Activated CD8-positive, alpha-beta memory T cell treated with anti-CD3 and anti-CD28 coated beads, Interleukin-2, amount 50 U/mL, for 24 hours (primary cell): ENCODE measurements around the gene MCC.
"Not testable (repeated sequence)": the region's sequence is repeated elsewhere in the genome, so short reads cannot be mapped to it uniquely, and the experiment has no call there.

Experiments
- DNase-seq: peaks from one replicate; pipeline ENCODE4 v3.0.0-alpha.2; 2020; ENCODE audit errors: extremely low read depth

The MCC gene

GRCh38 chr5:113425909-113426308, 62.3 kb downstream of the MCC start:
- no peak for DNase-seq

DNA sequence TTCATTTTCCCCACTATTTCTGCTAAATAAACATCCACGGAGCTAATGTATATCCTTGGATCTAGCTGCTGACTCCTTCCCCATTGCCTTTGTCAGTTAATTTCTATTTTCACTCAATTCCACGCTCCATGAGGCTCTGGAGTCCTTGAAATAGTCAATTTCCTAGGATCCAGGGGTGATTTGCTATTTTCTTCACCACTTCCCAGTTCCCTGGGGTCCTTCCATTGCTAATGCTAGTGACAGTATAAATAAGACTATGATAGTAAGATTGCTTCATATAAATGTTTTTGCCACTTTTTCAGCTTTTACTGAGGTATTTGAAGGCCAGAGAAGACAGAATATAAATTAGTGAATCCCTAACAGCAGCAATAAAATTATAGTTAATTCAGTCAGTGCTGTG, 66.6 kb downstream of the MCC start:
- no peak for DNase-seq

- no peak for DNase-seq
These were observed 82.7 kb downstream of the MCC start for GRCh38 chr5:113405530-113405929.

- no peak for DNase-seq
These were observed 84.0 kb downstream of the MCC start for GRCh38 chr5:113404269-113404668.

GRCh38 chr5:113397986-113398385, 90.3 kb downstream of the MCC start:
- DNase-seq, result not testable (repeated sequence)

DNA sequence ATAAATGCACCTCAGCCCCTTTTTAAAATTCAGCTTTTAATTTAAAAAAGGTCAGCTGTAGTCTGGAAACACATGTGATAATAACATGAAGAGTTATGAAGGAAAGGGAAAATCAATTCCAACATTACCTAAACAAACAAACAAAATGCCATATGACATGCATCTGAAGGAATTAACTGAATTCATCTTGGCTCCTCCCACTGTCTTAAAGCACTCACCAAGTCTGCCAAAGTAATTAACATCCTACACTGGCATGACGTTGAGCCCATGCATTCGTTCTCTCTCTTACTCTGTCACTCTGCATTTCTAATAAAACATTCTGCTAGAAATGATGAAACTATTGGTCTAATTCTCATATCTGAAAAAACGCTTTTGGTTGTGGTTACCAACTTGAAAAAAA, 91.2 kb downstream of the MCC start:
- no peak for DNase-seq

GRCh38 chr5:113394658-113395057, 93.6 kb downstream of the MCC start:
- no peak for DNase-seq

DNA sequence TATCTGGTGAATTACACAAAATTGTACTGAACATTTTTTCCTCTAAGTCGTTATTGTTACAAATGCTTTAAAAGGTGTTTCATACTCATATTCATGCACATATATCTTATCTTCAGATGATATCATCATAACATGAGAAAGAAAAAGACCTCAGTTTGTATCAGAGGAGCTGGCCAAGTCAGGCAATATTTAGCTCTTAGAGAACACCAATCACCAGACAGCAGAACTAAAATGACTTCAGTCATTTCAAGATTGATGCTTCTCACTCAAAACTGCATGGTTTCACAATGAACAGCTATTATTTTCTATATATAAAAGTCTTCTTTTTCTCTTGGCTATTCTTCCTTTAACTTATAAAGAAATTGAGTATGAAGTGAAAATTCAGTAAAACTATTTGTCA, 98.0 kb downstream of the MCC start:
- DNase-seq, result no peak

DNA sequence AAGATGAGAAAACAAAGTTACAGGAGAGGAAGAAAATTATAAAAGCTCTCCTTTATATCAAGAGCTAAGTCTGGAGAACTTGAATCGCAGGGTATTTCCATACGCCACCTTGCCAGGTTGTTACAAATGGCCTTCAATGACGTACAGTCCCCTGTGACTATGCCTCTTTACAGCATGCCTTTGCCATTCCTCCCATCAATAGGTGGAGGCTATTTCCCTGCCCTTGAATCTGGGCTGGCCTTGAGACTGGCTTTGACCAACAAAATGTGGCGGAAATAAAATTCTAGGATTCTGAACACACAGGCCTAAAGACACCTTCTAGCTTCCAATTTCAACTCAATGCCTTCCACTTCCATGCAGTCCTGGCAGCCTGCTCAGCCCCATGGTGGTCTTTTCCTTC, 99.1 kb downstream of the MCC start:
- no peak for DNase-seq

- no peak for DNase-seq
These were observed 100.4 kb downstream of the MCC start for GRCh38 chr5:113387844-113388243.

GRCh38 chr5:113384782-113385285, 103.4 kb downstream of the MCC start:
- no peak for DNase-seq

DNA sequence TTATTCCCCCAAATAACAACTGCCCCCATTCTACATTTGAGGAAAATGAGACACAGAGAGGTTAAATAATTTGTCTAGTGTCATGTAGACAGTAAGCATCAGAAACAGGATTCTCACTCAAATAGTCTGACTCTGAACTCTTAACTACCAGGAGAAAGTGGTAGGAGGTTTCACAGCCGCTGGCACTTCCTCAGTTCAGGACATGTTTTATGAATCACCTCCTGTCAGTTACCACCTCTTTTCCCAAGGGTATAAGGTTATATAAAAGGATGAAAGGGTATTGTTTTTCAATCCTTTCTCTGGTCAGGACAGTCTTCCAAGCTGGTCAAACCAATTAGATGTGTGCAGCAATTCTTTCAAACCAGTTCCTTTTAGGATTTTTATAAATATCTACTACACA, 105.5 kb downstream of the MCC start:
- no peak for DNase-seq

DNA sequence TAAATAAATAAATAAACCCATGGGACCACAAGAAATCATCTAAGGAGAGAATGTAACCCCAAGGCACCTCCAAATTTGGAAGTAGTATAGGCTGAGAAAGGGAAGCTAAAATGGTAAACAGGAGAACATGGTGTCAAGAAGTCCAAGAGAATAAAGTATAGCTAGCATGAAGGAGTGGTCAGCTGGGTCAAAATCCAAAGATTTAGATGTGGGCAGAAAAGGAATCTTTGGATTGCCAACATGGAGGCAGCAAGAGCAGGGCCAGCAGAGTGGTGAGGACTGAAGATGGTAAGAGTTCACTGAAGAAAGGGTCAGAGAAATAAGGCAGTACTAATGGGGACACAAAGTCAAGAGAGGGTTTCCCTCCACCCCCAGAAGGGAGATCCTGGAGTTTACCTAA, 106.5 kb downstream of the MCC start:
- DNase-seq, result no peak

DNA sequence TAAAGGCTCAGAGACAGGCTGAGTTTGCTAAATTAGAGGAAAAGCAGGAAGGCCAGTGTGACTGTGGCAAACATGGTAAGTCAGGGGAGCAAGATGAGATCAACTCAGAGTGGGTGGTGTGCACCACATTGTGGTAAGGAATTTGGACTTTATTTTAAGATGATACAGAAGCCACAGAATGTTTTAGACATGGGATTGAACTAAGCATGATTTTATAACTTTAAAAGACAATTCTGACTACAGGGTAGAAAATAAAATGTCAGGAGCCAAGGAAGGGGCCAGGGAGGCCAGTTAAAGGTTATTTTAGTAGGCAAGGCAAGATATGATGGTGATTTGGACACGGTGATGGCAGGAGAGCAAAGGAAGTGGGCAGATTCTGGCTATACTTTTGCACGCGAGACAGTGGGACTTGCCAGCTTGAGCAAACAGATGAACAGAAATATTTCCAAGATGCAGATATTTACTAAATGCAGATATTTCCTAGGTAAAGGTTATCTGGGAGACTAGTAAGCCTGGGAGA, 107.4 kb downstream of the MCC start:
- DNase-seq, result no peak

DNA sequence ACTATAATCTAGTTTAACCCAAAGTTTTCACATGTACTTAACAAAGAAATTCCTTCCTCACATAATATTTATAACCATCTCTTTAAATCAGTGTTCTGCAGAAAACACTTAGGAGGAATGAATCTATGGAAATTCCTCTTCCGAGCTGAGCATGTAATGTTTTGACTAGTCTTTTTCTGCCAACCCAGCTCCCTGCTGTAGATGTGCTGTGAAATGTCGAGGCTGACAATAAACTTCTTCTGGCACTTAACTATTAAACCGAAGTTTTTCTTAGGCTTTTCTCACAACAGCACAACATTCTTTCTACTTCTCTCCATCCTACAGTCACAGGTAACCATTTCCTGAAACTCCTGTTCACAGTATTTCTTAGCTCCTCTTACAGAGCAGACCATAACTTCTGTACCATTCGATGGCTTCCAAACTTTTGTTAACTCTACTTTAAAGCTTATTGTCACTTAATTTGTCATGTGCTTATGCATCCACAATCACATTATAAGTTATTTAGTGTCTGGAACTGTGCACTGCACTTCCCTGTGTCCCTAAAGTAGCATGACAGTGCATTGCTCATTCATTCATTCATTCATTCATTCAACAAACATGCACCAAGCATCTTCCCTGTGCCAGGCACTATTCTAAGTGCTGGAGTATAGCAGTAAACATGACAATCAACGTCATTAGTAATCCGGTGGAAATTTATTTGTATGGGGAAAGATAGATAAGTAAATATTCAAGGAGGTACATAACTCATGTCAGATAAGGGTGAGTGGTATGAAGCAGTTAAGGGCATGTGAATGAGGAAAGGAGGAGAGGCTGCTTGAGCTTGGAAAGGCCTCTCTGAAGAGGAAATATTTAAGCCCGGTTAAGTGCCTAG, 108.1 kb downstream of the MCC start:
- DNase-seq, result no peak

- DNase-seq, result peak; percentile 21
These were observed 109.2 kb downstream of the MCC start for GRCh38 chr5:113378959-113379541.

GRCh38 chr5:113378514-113378913, 109.7 kb downstream of the MCC start:
- DNase-seq, result no peak

DNA sequence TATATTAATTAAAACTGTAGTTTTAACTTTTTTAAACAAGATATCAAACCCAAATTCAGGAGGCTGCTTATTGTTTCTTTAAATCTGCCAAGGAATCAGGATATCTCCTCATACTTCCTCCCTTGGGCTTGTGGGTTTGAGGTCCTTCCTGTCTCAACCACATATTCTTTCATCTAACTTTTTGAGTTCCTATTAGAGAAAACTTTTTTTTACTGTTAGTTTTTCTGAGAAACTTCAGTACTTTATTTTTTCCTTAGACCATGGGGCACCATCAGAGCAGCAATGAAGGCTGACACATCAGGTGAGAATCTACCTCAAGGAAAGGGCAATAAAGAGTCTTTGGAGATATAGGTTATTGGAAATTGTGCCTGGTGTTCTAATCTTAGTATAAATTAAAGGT, 110.2 kb downstream of the MCC start:
- no peak for DNase-seq

GRCh38 chr5:113376640-113377039, 111.6 kb downstream of the MCC start:
- no peak for DNase-seq

GRCh38 chr5:113375480-113376060, 112.7 kb downstream of the MCC start:
- no peak for DNase-seq

GRCh38 chr5:113373426-113373825, 114.8 kb downstream of the MCC start:
- DNase-seq, result no peak

GRCh38 chr5:113371721-113372196, 116.5 kb downstream of the MCC start:
- DNase-seq, result no peak

- DNase-seq, result no peak
These were observed 120.7 kb downstream of the MCC start for GRCh38 chr5:113367586-113367985.
